GM12878 (cell line): Measurements from ENCODE around the gene DCAF8. TPM values are rescaled to one million over a fixed set of nuclear protein-coding genes. Genes with fewer than 3 reads are reported as not detected.

ENCODE experiments used
- BACH1 ChIP-seq: fragments of 450-650 bp; IDR thresholded peaks from 2 replicates; pipeline ENCODE4 v1.6.1; 2017; ENCODE audit warnings: mild to moderate bottlenecking, borderline replicate concordance
- BRCA1 ChIP-seq: IDR thresholded peaks from 2 replicates; pipeline ENCODE4 v1.6.1; 2011; ENCODE audit warnings: low read depth, low read length, improper control_type of control experiment
- IRF3 ChIP-seq: fragments of 450-650 bp; IDR thresholded peaks from 2 replicates; pipeline ENCODE4 v1.6.1; 2014; ENCODE audit warnings: mild to moderate bottlenecking
- IRF5 ChIP-seq: fragments of 450-650 bp; IDR thresholded peaks from 2 replicates; pipeline ENCODE4 v1.6.1; 2017; ENCODE audit warnings: borderline replicate concordance
- KDM1A ChIP-seq: fragments of 200-600 bp; sonication (generic); IDR thresholded peaks from 2 replicates; pipeline ENCODE4 v1.6.1; 2016; ENCODE audit warnings: borderline replicate concordance
- MLLT1 ChIP-seq: fragments of 450-650 bp; IDR thresholded peaks from 2 replicates; pipeline ENCODE4 v1.6.1; 2016; ENCODE audit warnings: mild to moderate bottlenecking
- NFXL1 ChIP-seq: fragments of 450-650 bp; IDR thresholded peaks from 2 replicates; pipeline ENCODE4 v1.6.1; 2017; ENCODE audit warnings: antibody characterized with exemption, mild to moderate bottlenecking, borderline replicate concordance
- RB1 ChIP-seq: fragments of 450-650 bp; formaldehyde crosslinking; IDR thresholded peaks from 2 replicates; pipeline ENCODE4 v1.6.1; 2017; ENCODE audit warnings: mild to moderate bottlenecking, borderline replicate concordance
- SMAD1 ChIP-seq: fragments of 450-650 bp; IDR thresholded peaks from 2 replicates; pipeline ENCODE4 v1.6.1; 2018; ENCODE audit warnings: mild to moderate bottlenecking, low read depth; ENCODE audit not compliant: partially characterized antibody
- STAT3 ChIP-seq: IDR thresholded peaks from 2 replicates; pipeline ENCODE4 v1.6.1; 2011; ENCODE audit warnings: low read depth, low read length, improper control_type of control experiment
- USF1 ChIP-seq: IDR thresholded peaks from 2 replicates; pipeline ENCODE4 v1.6.1; 2011; ENCODE audit warnings: borderline replicate concordance, low read depth, mild to moderate bottlenecking, moderate library complexity, mixed read lengths, low read length; ENCODE audit not compliant: insufficient read depth; ENCODE audit errors: extremely low read length
- ZBTB40 ChIP-seq: fragments of 450-650 bp; IDR thresholded peaks from 2 replicates; pipeline ENCODE4 v1.6.1; 2016; ENCODE audit warnings: mild to moderate bottlenecking, moderate library complexity, borderline replicate concordance
- ZNF687 ChIP-seq: fragments of 450-650 bp; IDR thresholded peaks from 2 replicates; pipeline ENCODE4 v1.6.1; 2017; ENCODE audit warnings: mild to moderate bottlenecking, moderate library complexity
- polyA plus RNA-seq, 11 experiments: library from polyadenylated mRNA; depleted of rRNA in 4 of 11; unstranded in 6 of 11; stranded (reverse) in 5 of 11; fragments of >200 nt; fragmentation: Nextera tagmentation in 4 of 11; fragmentation: Illumina TruSeq in 1 of 11; extraction: Ambion mirVana in 4 of 11; extraction: Trizol in 1 of 11; gene quantifications; 1 replicate in 1 of 11; 2 replicates in 10 of 11; pipeline versions ENCODE4 v1.2.1 to v1.2.3, GENCODE V29; 2011 to 2016; ENCODE audit warnings: inconsistent platforms in 2 of 11, missing spikeins in 2 of 11, low read depth in 1 of 11
- total RNA-seq, 4 experiments: library from RNA; depleted of rRNA in 3 of 4; stranded (reverse); fragments of >200 nt in 3 of 4; fragmentation: Illumina TruSeq in 1 of 4; extraction: Trizol in 1 of 4; gene quantifications; 2 replicates each; pipeline versions ENCODE4 v1.2.1 to v1.2.3, GENCODE V29; 2013 to 2021

Gene DCAF8
- total and polyA plus RNA-seq, 10 of the 15 experiments (the other 5 are each of a cell fraction or from before 2014, with no cell fraction given) = 10.4 to 152 (median 84.6) TPM

- TF ChIP-seq ZNF687 (no peak), NFXL1 (no peak), KDM1A (no peak), IRF3 (no peak), ZBTB40 (no peak), BRCA1 (no peak), SMAD1 (no peak), MLLT1 (no peak), RB1 (no peak), STAT3 (no peak), BACH1 (no peak), USF1 (no peak), IRF5 (no peak)
Measured at GRCh38 chr1:160193091-160193819, 69.1 kb downstream of the DCAF8 start (continued).
